Muscle layer of duodenum (tissue), 2 donors: Measurements from ENCODE around the gene CNGB1.

ENCODE experiments used
- H3K27ac ChIP-seq: one replicate; pipeline ENCODE4 v1.7.0; 2013; ENCODE audit warnings: mild to moderate bottlenecking, low read length
- H3K27me3 ChIP-seq: one replicate; pipeline ENCODE4 v1.7.0; 2013; ENCODE audit warnings: low read depth, mild to moderate bottlenecking, control low read depth, low read length
- H3K36me3 ChIP-seq, 2 donors: one replicate each; pipeline ENCODE4 v1.7.0; 2013; ENCODE audit warnings: low read length in 2 of 2, control low read depth in 1 of 2, mild to moderate bottlenecking in 1 of 2; ENCODE audit not compliant: insufficient read depth in 2 of 2, control insufficient read depth in 1 of 2
- H3K4me1 ChIP-seq, 2 donors: one replicate each; pipeline ENCODE4 v1.7.0; 2013; ENCODE audit warnings: low read length in 2 of 2, mild to moderate bottlenecking in 2 of 2, control low read depth in 1 of 2, moderate library complexity in 1 of 2; ENCODE audit not compliant: insufficient read depth in 2 of 2, control insufficient read depth in 1 of 2
- H3K4me3 ChIP-seq, 2 donors: one replicate each; pipeline ENCODE4 v1.7.0; 2013; ENCODE audit warnings: low read length in 2 of 2, low read depth in 1 of 2, mild to moderate bottlenecking in 1 of 2
- H3K9me3 ChIP-seq, 2 donors: one replicate each; pipeline ENCODE4 v1.7.0; 2013; ENCODE audit warnings: low read length in 2 of 2, control low read depth in 1 of 2, mild to moderate bottlenecking in 1 of 2; ENCODE audit not compliant: control insufficient read depth in 1 of 2
- donor health status: healthy.

CNGB1 gene

GRCh38 chr16:57889960-57890751 is 80.8 kb downstream of the CNGB1 start:
- H3K4me3 ChIP-seq, result no peak overlapping the region
- no peaks in the 10 kb centered on the region for H3K4me1 ChIP-seq
- H3K36me3 ChIP-seq, result no peaks in the 10 kb centered on the region
- H3K27ac ChIP-seq, result no peak overlapping the region
- H3K27me3 ChIP-seq, result peaks cover 5% of the 10 kb centered on the region
- H3K9me3 ChIP-seq, result no peaks in the 10 kb centered on the region

- Histone ChIP-seq H3K36me3 (no peaks in the 10 kb centered on the region), H3K4me3 (no peak overlapping the region), H3K27ac (no peak overlapping the region), H3K9me3 (no peaks in the 10 kb centered on the region), H3K27me3 (peaks cover 9% of the 10 kb centered on the region), H3K4me1 (no peaks in the 10 kb centered on the region)
Observed at GRCh38 chr16:57889522-57889921, 81.4 kb downstream of the CNGB1 start.

- Histone ChIP-seq H3K4me3 (no peak overlapping the region), H3K27me3 (peaks cover 11% of the 10 kb centered on the region), H3K4me1 (peaks cover 0 to 1% of the 10 kb centered on the region in 2 donors), H3K27ac (no peak overlapping the region), H3K36me3 (no peaks in the 10 kb centered on the region), H3K9me3 (no peaks in the 10 kb centered on the region)
Observed at GRCh38 chr16:57889111-57889510, 81.8 kb downstream of the CNGB1 start.

- Histone ChIP-seq H3K27me3 (peaks cover 16% of the 10 kb centered on the region), H3K4me3 (no peak overlapping the region), H3K9me3 (no peaks in the 10 kb centered on the region), H3K36me3 (no peaks in the 10 kb centered on the region), H3K27ac (no peak overlapping the region), H3K4me1 (peaks cover 0 to 10% of the 10 kb centered on the region in 2 donors)
Observed at GRCh38 chr16:57888128-57888527, 82.8 kb downstream of the CNGB1 start.

- Histone ChIP-seq H3K4me1 (peaks cover 0 to 10% of the 10 kb centered on the region in 2 donors), H3K9me3 (no peaks in the 10 kb centered on the region), H3K27me3 (peaks cover 20% of the 10 kb centered on the region), H3K27ac (no peak overlapping the region), H3K36me3 (no peaks in the 10 kb centered on the region), H3K4me3 (no peak overlapping the region)
Observed at GRCh38 chr16:57887711-57888110, 83.2 kb downstream of the CNGB1 start.

- Histone ChIP-seq H3K27ac (no peak overlapping the region), H3K27me3 (peaks cover 21% of the 10 kb centered on the region), H3K4me3 (no peak overlapping the region), H3K9me3 (no peaks in the 10 kb centered on the region), H3K4me1 (peaks cover 0 to 10% of the 10 kb centered on the region in 2 donors), H3K36me3 (no peaks in the 10 kb centered on the region)
Observed at GRCh38 chr16:57886427-57886826, 84.5 kb downstream of the CNGB1 start.

GRCh38 chr16:57884655-57885133 is 86.2 kb downstream of the CNGB1 start:
- peaks cover 0 to 10% of the 10 kb centered on the region in 2 donors for H3K4me1 ChIP-seq
- peaks cover 21% of the 10 kb centered on the region for H3K27me3 ChIP-seq
- H3K9me3 ChIP-seq, result no peaks in the 10 kb centered on the region

GRCh38 chr16:57883953-57884654 is 86.8 kb downstream of the CNGB1 start:
- H3K27me3 ChIP-seq, result peaks cover 21% of the 10 kb centered on the region
- peaks cover 0 to 10% of the 10 kb centered on the region in 2 donors for H3K4me1 ChIP-seq
- H3K4me3 ChIP-seq, result peak overlapping the region in 1 of 2 donors; percentile 4
- no peaks in the 10 kb centered on the region for H3K9me3 ChIP-seq
- no peaks in the 10 kb centered on the region for H3K36me3 ChIP-seq
- no peak overlapping the region for H3K27ac ChIP-seq

More at GRCh38 chr16:57884655-57885133, 86.2 kb downstream of the CNGB1 start:
- Histone ChIP-seq H3K36me3 (no peaks in the 10 kb centered on the region), H3K27ac (no peak overlapping the region), H3K4me3 (no peak overlapping the region)

- Histone ChIP-seq H3K27me3 (peaks cover 21% of the 10 kb centered on the region), H3K9me3 (no peaks in the 10 kb centered on the region), H3K36me3 (no peaks in the 10 kb centered on the region), H3K4me1 (peaks cover 0 to 10% of the 10 kb centered on the region in 2 donors), H3K27ac (no peak overlapping the region), H3K4me3 (no peak overlapping the region)
Observed at GRCh38 chr16:57883480-57883879, 87.4 kb downstream of the CNGB1 start.

- Histone ChIP-seq H3K4me1 (peaks cover 0 to 10% of the 10 kb centered on the region in 2 donors), H3K27ac (no peak overlapping the region), H3K27me3 (peaks cover 21% of the 10 kb centered on the region), H3K36me3 (no peaks in the 10 kb centered on the region), H3K9me3 (no peaks in the 10 kb centered on the region), H3K4me3 (no peak overlapping the region)
Observed at GRCh38 chr16:57882792-57883191, 88.1 kb downstream of the CNGB1 start.

- no peaks in the 10 kb centered on the region for H3K36me3 ChIP-seq
- H3K27ac ChIP-seq, result no peak overlapping the region
- peaks cover 21% of the 10 kb centered on the region for H3K27me3 ChIP-seq
- no peak overlapping the region for H3K4me3 ChIP-seq
- H3K9me3 ChIP-seq, result no peaks in the 10 kb centered on the region
- H3K4me1 ChIP-seq, result peaks cover 0 to 10% of the 10 kb centered on the region in 2 donors
Observed at GRCh38 chr16:57882206-57882605, 88.7 kb downstream of the CNGB1 start.
